Measurements from ENCODE around the gene LANCL2. TPM values are rescaled to one million over a fixed set of nuclear protein-coding genes. Genes with fewer than 3 reads are reported as not detected.

Gene LANCL2
- total RNA-seq, 1 experiment from 2014 or later, result 26.4 TPM

DNA sequence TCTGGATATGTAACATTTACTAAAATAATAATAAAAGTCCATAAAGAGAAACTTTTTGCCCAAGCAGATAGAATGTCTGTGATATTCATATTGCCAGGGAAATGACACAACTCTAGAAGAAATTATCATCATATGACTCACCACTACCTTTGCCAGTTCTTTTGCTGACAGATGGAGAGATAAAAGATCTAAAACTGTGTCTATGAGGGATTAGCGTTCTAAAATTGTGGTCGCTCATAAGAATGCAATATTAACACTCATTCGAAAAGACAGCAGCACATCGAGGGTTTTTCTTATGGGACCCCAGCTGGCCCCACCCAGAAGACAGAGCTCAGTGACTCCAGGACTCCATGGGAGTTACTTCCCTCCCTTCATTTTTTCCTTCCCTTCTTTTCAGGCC is 16.6 kb upstream of the LANCL2 start:
- no peaks in the 10 kb centered on the region for H3K27me3 ChIP-seq (ENCODE audit: insufficient read depth, low read length)
- H3K23ac ChIP-seq (ENCODE audit: insufficient read length, low read depth, low read length), result no peak overlapping the region
- H4K20me1 ChIP-seq (ENCODE audit: control insufficient read depth, insufficient read depth, insufficient read length), result no peaks in the 10 kb centered on the region
- H3K79me2 ChIP-seq (ENCODE audit: insufficient read depth, low read length), result no peaks in the 10 kb centered on the region
- no peaks in the 10 kb centered on the region for H3K9me3 Mint-ChIP-seq
- no peak overlapping the region for H3K4me3 Mint-ChIP-seq
- no peaks in the 10 kb centered on the region for H3K23me2 ChIP-seq (ENCODE audit: insufficient read length, low read depth, low read length, poor library complexity, severe bottlenecking)
- no peak overlapping the region for H3K4ac ChIP-seq (ENCODE audit: low read depth, low read length)
- no peak overlapping the region for H4K91ac ChIP-seq (ENCODE audit: insufficient read length, low read depth, low read length)
- H3T11ph ChIP-seq (ENCODE audit: low read length), result no peak overlapping the region
- no CpG with 5 or more reads among the region's 4 CpGs for WGBS (ENCODE audit: extremely low coverage, insufficient read length, low lambda C conversion rate)
- H3K9me3 ChIP-seq (ENCODE audit: control insufficient read depth, low read depth, low read length), result no peaks in the 10 kb centered on the region
- H3K4me1 ChIP-seq (ENCODE audit: insufficient read depth, low read length), result no peaks in the 10 kb centered on the region; the same call in 1 of the 2 replicates
- H2AK5ac ChIP-seq (ENCODE audit: insufficient read length, low read length), result no peak overlapping the region
- no peak for DNase-seq
- no peak overlapping the region for H3K9ac ChIP-seq (ENCODE audit: extremely low read depth, insufficient read length, low read length)
- H2BK12ac ChIP-seq (ENCODE audit: insufficient read length, low read depth, low read length), result no peak overlapping the region
- no peak overlapping the region for H3K27ac ChIP-seq (ENCODE audit: insufficient read length, low read depth, low read length)
- H3K4me2 ChIP-seq (ENCODE audit: insufficient read depth, insufficient read length, low read length), result no peak overlapping the region
- no peak overlapping the region for H3K14ac ChIP-seq (ENCODE audit: insufficient read depth, low read length)
- TF ChIP-seq, protein P1, sequence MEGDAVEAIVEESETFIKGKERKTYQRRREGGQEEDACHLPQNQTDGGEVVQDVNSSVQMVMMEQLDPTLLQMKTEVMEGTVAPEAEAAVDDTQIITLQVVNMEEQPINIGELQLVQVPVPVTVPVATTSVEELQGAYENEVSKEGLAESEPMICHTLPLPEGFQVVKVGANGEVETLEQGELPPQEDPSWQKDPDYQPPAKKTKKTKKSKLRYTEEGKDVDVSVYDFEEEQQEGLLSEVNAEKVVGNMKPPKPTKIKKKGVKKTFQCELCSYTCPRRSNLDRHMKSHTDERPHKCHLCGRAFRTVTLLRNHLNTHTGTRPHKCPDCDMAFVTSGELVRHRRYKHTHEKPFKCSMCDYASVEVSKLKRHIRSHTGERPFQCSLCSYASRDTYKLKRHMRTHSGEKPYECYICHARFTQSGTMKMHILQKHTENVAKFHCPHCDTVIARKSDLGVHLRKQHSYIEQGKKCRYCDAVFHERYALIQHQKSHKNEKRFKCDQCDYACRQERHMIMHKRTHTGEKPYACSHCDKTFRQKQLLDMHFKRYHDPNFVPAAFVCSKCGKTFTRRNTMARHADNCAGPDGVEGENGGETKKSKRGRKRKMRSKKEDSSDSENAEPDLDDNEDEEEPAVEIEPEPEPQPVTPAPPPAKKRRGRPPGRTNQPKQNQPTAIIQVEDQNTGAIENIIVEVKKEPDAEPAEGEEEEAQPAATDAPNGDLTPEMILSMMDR (conservative IDR thresholded peaks at IDR 0.05), result no peak
- H2BK20ac ChIP-seq (ENCODE audit: low read depth, low read length, poor library complexity, severe bottlenecking), result no peak overlapping the region
- no peak overlapping the region for H3K27ac Mint-ChIP-seq
- no peak overlapping the region for H3K56ac ChIP-seq (ENCODE audit: insufficient read length, low read depth, low read length)
- H3K36me3 Mint-ChIP-seq (ENCODE audit: insufficient read depth in 1 of 3, low read depth in 3 of 3), result no peaks in the 10 kb centered on the region; a peak in 1 of 7 replicates
- H2AFZ ChIP-seq (ENCODE audit: low read length), result no peak overlapping the region
- H3K18ac ChIP-seq (ENCODE audit: insufficient read length, low read depth, low read length), result no peak overlapping the region
- H2BK120ac ChIP-seq (ENCODE audit: low read depth, low read length, poor library complexity, severe bottlenecking), result no peak overlapping the region
- no peaks in the 10 kb centered on the region for H3K79me1 ChIP-seq (ENCODE audit: insufficient read depth, low read depth, low read length, poor library complexity, severe bottlenecking)
- no peak overlapping the region for H4K8ac ChIP-seq (replicated peaks; ENCODE audit: insufficient read length, low read depth, low read length)
- no peak overlapping the region for H2BK15ac ChIP-seq (ENCODE audit: low read depth, low read length)
- H2BK5ac ChIP-seq (ENCODE audit: insufficient read length, low read length), result no peak overlapping the region
- peaks cover 7 to 10% of the 10 kb centered on the region in 2 experiments for H3K4me1 Mint-ChIP-seq
- H4K5ac ChIP-seq (ENCODE audit: insufficient read length, low read depth, low read length), result no peak overlapping the region
- H3K27me3 Mint-ChIP-seq (ENCODE audit: low read depth), result no peaks in the 10 kb centered on the region

Data from H9 (cell line).